C4-2B (cell line): Measurements from ENCODE around the gene FRMD7.
"Not testable (repeated sequence)": the region's sequence is repeated elsewhere in the genome, so short reads cannot be mapped to it uniquely, and the experiment has no call there.

ENCODE experiments used
- H3K27ac ChIP-seq: fragments of 450-650 bp; 2 replicates; pipeline ENCODE4 v1.5.1; 2017
- ZFX ChIP-seq: fragments of 450-650 bp; IDR thresholded peaks from 2 replicates; pipeline ENCODE4 v1.6.1; 2017
- TF ChIP-seq, protein P1 (sequence below): fragments of 450-650 bp; conservative IDR thresholded peaks from 2 replicates; pipeline ENCODE4 v1.5.1; 2017; ENCODE audit warnings: mild to moderate bottlenecking

The FRMD7 gene, protein sequence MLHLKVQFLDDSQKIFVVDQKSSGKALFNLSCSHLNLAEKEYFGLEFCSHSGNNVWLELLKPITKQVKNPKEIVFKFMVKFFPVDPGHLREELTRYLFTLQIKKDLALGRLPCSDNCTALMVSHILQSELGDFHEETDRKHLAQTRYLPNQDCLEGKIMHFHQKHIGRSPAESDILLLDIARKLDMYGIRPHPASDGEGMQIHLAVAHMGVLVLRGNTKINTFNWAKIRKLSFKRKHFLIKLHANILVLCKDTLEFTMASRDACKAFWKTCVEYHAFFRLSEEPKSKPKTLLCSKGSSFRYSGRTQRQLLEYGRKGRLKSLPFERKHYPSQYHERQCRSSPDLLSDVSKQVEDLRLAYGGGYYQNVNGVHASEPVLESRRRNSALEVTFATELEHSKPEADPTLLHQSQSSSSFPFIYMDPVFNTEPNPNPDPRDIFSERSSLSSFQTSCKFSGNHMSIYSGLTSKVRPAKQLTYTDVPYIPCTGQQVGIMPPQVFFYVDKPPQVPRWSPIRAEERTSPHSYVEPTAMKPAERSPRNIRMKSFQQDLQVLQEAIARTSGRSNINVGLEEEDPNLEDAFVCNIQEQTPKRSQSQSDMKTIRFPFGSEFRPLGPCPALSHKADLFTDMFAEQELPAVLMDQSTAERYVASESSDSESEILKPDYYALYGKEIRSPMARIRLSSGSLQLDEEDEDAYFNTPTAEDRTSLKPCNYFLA

DNA sequence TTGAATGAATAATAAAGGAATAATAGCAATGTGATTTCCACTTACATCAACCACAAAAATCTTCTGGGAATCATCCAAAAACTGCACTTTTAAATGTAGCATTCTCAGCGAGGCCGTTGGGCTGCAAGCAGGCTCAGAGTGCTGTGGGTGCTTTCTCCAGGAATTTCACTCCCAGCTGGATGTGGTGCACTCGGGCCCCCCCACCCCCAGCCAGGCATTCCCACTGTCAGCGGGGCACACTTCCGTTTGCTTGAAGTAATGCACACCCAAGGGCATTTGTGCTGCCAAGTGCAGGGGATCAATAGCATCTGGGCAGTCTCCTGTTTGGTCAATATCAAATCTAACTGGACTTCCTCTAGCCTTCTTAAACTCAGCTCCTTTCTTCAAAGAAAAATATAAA, at the start of gene FRMD7:
FRMD7 (minus strand) TSS at position 278 of the 400 bp plus-strand sequence; CDS start at position 102, 176 bp downstream.
- TF ChIP-seq, protein P1, sequence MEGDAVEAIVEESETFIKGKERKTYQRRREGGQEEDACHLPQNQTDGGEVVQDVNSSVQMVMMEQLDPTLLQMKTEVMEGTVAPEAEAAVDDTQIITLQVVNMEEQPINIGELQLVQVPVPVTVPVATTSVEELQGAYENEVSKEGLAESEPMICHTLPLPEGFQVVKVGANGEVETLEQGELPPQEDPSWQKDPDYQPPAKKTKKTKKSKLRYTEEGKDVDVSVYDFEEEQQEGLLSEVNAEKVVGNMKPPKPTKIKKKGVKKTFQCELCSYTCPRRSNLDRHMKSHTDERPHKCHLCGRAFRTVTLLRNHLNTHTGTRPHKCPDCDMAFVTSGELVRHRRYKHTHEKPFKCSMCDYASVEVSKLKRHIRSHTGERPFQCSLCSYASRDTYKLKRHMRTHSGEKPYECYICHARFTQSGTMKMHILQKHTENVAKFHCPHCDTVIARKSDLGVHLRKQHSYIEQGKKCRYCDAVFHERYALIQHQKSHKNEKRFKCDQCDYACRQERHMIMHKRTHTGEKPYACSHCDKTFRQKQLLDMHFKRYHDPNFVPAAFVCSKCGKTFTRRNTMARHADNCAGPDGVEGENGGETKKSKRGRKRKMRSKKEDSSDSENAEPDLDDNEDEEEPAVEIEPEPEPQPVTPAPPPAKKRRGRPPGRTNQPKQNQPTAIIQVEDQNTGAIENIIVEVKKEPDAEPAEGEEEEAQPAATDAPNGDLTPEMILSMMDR, result no peak
- TF ChIP-seq ZFX, result no peak
- no peak within 1 kb of the TSS for H3K27ac ChIP-seq

DNA sequence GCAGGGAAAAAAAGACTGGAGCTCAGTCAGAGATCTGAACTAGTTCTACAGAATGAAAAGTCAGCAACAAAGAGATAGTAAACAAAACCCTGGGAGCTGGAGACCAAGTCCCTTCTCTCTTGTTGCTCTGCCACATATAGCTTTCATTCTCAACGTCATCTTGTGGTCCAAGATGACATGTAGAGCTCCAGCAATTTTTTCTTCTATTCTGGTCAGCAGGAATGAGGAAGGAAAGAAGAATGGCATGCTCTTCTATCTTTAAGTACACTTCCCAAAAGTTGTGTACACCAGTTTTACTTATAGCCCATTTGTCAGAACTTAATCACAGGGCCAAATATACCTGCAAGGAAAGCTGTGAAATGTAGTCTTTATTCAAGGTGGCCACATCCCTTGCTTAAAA, 45.8 kb upstream of the FRMD7 start:
- H3K27ac ChIP-seq, result no peak overlapping the region
- TF ChIP-seq, protein P1, result no peak
- TF ChIP-seq ZFX, result no peak

DNA sequence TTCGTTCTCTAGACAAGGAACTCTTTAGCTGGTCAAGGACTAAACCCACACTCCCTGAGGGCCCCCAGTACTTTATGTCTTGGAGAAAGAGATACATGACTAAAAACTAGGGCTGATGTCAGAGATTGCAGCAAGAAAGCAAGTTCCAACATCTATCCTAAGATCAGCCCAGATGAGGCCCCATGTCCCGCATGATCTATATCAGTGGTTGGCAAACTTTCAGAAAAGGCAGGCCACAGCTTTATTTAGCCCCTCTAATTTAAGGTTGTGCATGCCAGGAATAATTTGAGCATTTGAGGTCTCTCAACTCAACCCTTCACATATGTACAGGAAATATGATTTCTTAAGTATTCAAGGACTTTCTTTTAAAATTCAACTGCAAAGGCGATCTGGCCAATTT, 44.1 kb upstream of the FRMD7 start:
- TF ChIP-seq ZFX, result no peak
- TF ChIP-seq, protein P1, result no peak
- H3K27ac ChIP-seq, result no peak overlapping the region

DNA sequence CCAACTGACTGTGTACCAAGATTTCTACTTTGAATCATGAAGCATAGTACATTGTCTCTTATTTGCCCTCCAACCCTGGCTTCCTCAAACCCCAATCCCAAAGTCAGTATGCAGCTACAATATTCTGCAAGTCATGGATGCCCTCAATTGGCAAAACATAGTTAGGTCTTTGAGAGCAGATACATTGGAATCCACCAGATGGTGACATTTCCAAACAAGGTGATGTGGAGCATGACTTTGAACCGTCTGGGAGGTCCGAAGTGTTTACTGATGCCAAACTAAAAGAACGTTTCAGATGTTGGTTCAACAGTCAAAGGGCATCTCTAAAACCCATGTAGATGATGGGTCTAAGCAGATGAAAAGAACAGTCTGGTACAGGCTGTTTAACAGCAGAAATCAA, 43.7 kb upstream of the FRMD7 start:
- no peak overlapping the region for H3K27ac ChIP-seq
- no peak for TF ChIP-seq ZFX
- TF ChIP-seq, protein P1, result peak; percentile 9; the same call in 1 of the 2 replicates

DNA sequence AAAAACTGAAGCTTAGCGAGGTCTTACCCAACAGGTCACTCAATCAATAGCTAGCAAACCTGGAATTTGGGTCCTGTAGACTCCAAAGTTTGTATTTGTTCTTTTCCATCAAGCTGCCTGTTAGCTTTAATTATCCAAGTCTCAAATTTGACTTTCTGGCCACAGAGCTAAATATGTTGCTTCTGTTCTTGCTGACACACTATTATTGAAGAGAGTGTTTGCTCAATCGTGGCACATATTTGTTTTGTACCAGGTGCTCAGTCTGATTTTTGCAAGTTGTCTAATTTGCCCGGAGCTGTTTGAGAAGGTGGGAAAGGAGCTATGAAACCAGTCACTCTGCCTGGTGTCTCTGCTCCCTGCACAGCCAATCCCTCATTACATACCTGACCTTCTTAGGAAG, 41.7 kb upstream of the FRMD7 start:
- no peak overlapping the region for H3K27ac ChIP-seq
- no peak for TF ChIP-seq ZFX
- TF ChIP-seq, protein P1, result no peak

DNA sequence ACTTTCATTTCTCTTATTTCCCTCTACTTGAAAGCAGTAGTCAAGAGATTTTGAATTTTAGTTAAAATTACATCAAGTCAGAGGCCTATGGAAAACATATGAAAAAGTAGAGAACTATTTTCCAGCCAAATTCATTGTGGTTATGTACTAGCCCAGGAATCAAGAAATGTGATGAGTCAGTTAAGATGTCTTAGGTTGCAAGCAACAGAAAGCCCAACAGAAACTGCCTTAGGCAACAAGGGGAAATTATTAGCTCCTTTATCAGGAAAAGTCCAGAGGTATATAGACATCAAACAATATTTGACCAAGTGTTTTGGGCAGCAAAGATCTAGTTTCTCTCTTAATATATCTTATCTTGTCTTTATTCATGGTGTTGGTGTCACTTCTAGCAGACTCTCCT, 37.8 kb upstream of the FRMD7 start:
- TF ChIP-seq, protein P1, result no peak
- TF ChIP-seq ZFX, result no peak
- no peak overlapping the region for H3K27ac ChIP-seq

DNA sequence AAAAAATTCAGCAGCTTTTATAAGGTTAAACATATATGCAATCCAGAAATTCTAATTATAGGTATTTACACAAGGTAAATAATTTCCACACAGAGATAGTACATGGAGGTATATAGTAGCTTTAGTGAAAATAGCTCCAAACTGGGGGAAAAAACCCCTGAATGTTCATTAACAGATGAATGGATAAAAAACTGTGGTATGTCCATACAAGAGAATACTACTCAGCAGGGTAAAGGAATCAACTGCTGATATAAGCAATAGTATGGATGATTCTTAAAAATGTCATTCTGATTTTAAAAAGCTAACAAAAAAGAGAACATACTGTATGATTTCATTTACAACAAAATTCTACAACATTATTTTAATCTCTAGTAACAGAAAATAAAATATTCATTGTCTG, 37.2 kb upstream of the FRMD7 start:
- TF ChIP-seq, protein P1, result no peak
- TF ChIP-seq ZFX, result no peak
- H3K27ac ChIP-seq, result no peak overlapping the region

DNA sequence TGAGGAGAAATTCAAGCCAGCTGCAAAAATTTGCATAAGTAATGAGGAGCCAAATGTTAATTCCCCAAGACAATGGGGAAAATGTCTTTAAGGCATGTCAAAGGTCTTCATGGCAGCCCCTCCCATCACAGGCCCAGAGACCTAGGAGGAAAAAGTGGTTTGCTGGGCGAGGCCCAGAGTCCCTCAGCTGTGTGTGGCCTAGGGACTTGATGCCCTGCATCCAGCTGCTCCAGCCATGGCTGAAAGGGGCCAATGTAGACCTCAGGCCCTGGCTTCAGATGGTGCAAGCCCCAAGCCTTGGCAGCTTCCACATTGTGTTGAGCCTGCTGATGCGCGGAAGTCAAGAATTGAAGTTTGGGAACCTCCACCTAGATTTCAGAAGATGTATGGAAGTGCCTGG, 35.3 kb upstream of the FRMD7 start:
- H3K27ac ChIP-seq, result not testable (repeated sequence)
